Epithelial cell of esophagus (primary cell): ENCODE data around the gene LCN9.

Experiments
- DNase-seq: peaks from one replicate; pipeline ENCODE4 v3.0.0; 2010; ENCODE audit warnings: low read depth
- H3K4me3 ChIP-seq: 2 replicates; pipeline ENCODE4 v1.5.1; 2011; ENCODE audit warnings: mild to moderate bottlenecking, low read length, control low read depth
- CTCF ChIP-seq: IDR thresholded peaks from 2 replicates; pipeline ENCODE4 v1.5.1; 2011; ENCODE audit warnings: low read depth, mild to moderate bottlenecking, low read length, control low read depth, inconsistent platforms; ENCODE audit not compliant: insufficient read depth; ENCODE audit errors: missing control alignments

Gene LCN9

GRCh38 chr9:135712613-135713295, 49.6 kb downstream of the LCN9 start:
- no peak for DNase-seq
- no peak for TF ChIP-seq CTCF
- no peak overlapping the region for H3K4me3 ChIP-seq

GRCh38 chr9:135714242-135715055, 51.3 kb downstream of the LCN9 start:
- no peak overlapping the region for H3K4me3 ChIP-seq
- no peak for DNase-seq
- TF ChIP-seq CTCF = no peak

- TF ChIP-seq CTCF = no peak
- no peak for DNase-seq
- H3K4me3 ChIP-seq = no peak overlapping the region
Observed at GRCh38 chr9:135715056-135715595, 52.0 kb downstream of the LCN9 start.

GRCh38 chr9:135716045-135716444, 52.9 kb downstream of the LCN9 start:
- TF ChIP-seq CTCF = no peak
- DNase-seq = no peak
- no peak overlapping the region for H3K4me3 ChIP-seq
